ENCODE data around the gene NOTCH1. TPM values are rescaled to one million over a fixed set of nuclear protein-coding genes. Genes with fewer than 3 reads are reported as not detected.
A peak's percentile ranks its signal among the peaks of the same experiment; 100 is the strongest.

The NOTCH1 gene
- total and polyA plus RNA-seq, 2 of the 8 experiments (the other 6 are each of a cell fraction or from before 2014, with no cell fraction given), result 6.9 to 55.6 TPM

DNA sequence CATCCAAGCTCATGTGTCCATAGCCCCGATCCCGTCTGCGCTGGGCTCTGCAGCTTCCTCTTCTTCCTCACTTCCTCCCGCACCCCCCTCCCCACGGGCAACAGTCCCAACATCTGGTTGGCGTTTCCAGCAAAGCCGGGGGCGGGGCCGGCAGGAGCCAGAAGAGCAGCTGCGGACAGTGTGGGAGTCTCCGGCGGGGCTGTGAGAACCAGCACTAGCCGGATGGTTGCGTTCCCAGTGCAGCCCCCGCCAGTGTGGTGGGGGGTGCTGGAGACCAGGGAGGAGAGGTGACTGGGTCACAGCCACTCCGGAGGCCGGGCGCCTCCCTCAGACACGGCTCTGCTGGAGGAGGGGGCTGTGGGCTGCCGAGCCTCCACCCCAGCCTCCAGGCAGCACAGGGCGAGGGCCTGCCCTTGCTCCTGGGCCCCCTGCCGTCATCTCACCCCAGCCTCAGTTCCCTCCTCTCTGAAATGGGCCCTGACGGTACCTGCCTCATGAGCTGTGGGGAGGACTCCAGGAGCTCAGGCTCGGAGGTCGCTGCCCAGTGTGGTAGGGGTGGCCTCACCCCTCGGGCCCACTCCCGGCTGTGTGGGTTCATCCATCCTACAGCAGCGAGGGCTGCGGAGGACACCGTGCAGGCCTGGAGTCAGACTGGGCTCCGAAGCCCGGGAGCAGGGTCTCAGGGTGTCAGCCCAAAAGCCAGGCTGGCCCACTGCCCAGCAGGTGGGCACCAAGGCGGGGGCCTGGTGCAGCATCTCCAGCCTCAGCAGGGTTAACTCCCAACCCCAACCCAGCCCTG, 41.5 kb upstream of the NOTCH1 start (continued):
- TF ChIP-seq TBP (IDR thresholded peaks at IDR 0.05; ENCODE audit: low read depth, low read length) (no peak), RNF2 (IDR thresholded peaks at IDR 0.05; ENCODE audit: borderline replicate concordance, low read depth, low read length, missing control alignments, poor library complexity, severe bottlenecking) (no peak), CBX8 (IDR thresholded peaks at IDR 0.05; ENCODE audit: borderline replicate concordance, low read depth, low read length) (no peak), BRCA1 (IDR thresholded peaks at IDR 0.05; ENCODE audit: low read depth, low read length) (no peak), CHD1 (IDR thresholded peaks at IDR 0.05; ENCODE audit: low read depth, low read length) (no peak), JUND (IDR thresholded peaks at IDR 0.05; ENCODE audit: low read length) (no peak)
- TF ChIP-seq, protein P1, sequence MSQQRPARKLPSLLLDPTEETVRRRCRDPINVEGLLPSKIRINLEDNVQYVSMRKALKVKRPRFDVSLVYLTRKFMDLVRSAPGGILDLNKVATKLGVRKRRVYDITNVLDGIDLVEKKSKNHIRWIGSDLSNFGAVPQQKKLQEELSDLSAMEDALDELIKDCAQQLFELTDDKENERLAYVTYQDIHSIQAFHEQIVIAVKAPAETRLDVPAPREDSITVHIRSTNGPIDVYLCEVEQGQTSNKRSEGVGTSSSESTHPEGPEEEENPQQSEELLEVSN (IDR thresholded peaks at IDR 0.05), result peak; percentile 31; the same call in 1 of the 2 replicates
